Osteoblast (primary cell): ENCODE data around the gene SPTBN1. TPM values are rescaled to one million over a fixed set of nuclear protein-coding genes. Genes with fewer than 3 reads are reported as not detected.

Experiments
- DNase-seq: peaks from one replicate; pipeline ENCODE4 v3.0.0; 2011; ENCODE audit warnings: low spot score, mixed read lengths; ENCODE audit not compliant: insufficient read length; ENCODE audit errors: missing footprints
- H2AFZ ChIP-seq: 2 replicates; pipeline ENCODE4 v1.6.0; 2011; ENCODE audit warnings: mild to moderate bottlenecking, low read length
- H3K27ac ChIP-seq: 2 replicates; pipeline ENCODE4 v1.5.1; 2011; ENCODE audit warnings: mild to moderate bottlenecking, low read depth, low read length, moderate library complexity
- H3K27me3 ChIP-seq: 2 replicates; pipeline ENCODE4 v1.6.0; 2012; ENCODE audit warnings: mild to moderate bottlenecking, control low read depth, inconsistent platforms, low read length, moderate library complexity; ENCODE audit not compliant: insufficient read depth
- H3K36me3 ChIP-seq: 2 replicates; pipeline ENCODE4 v1.5.1; 2011; ENCODE audit warnings: mild to moderate bottlenecking, low read length, control low read depth, moderate library complexity; ENCODE audit not compliant: insufficient read depth
- H3K4me1 ChIP-seq: 2 replicates; pipeline ENCODE4 v1.5.1; 2011; ENCODE audit warnings: mild to moderate bottlenecking, low read length, control low read depth, moderate library complexity; ENCODE audit not compliant: insufficient read depth
- H3K4me2 ChIP-seq: 2 replicates; pipeline ENCODE4 v1.6.0; 2011; ENCODE audit warnings: mild to moderate bottlenecking, low read length; ENCODE audit not compliant: insufficient read depth
- H3K4me3 ChIP-seq: fragments of 200-600 bp; sonication (generic); 3 replicates; pipeline ENCODE4 v1.5.1; 2012; ENCODE audit warnings: mild to moderate bottlenecking, low read length, inconsistent platforms; ENCODE audit not compliant: insufficient read depth
- H3K79me2 ChIP-seq: 2 replicates; pipeline ENCODE4 v1.6.0; 2012; ENCODE audit warnings: mild to moderate bottlenecking, low read length, control low read depth, inconsistent platforms; ENCODE audit not compliant: insufficient read depth
- H3K9me3 ChIP-seq: 2 replicates; pipeline ENCODE4 v1.5.1; 2011; ENCODE audit warnings: low read depth, low read length, control low read depth
- H4K20me1 ChIP-seq: 2 replicates; pipeline ENCODE4 v1.6.0; 2012; ENCODE audit warnings: mild to moderate bottlenecking, low read length, control low read depth; ENCODE audit not compliant: insufficient read depth
- total RNA-seq: library from RNA; depleted of rRNA; stranded (reverse); fragments of >200 nt; gene quantifications from 2 replicates; pipeline ENCODE4 v1.2.3, GENCODE V29; 2012
- TF ChIP-seq, protein P1 (sequence below): IDR thresholded peaks from 2 replicates; pipeline ENCODE4 v1.5.1; 2011; ENCODE audit warnings: mild to moderate bottlenecking, low read depth, low read length, moderate library complexity; ENCODE audit errors: extremely low read depth

SPTBN1 gene
- total RNA-seq, 1 donor, result 249 TPM

GRCh38 chr2:54687595-54688152 lies 231.5 kb downstream of the SPTBN1 start:
- Histone ChIP-seq H3K79me2 (no peaks in the 10 kb centered on the region), H3K27ac (no peak overlapping the region), H3K9me3 (no peaks in the 10 kb centered on the region), H4K20me1 (no peaks in the 10 kb centered on the region), H3K4me1 (no peaks in the 10 kb centered on the region), H3K4me3 (no peak overlapping the region), H3K27me3 (no peaks in the 10 kb centered on the region), H3K4me2 (no peak overlapping the region), H3K36me3 (no peaks in the 10 kb centered on the region), H2AFZ (no peak overlapping the region)
- TF ChIP-seq, protein P1, sequence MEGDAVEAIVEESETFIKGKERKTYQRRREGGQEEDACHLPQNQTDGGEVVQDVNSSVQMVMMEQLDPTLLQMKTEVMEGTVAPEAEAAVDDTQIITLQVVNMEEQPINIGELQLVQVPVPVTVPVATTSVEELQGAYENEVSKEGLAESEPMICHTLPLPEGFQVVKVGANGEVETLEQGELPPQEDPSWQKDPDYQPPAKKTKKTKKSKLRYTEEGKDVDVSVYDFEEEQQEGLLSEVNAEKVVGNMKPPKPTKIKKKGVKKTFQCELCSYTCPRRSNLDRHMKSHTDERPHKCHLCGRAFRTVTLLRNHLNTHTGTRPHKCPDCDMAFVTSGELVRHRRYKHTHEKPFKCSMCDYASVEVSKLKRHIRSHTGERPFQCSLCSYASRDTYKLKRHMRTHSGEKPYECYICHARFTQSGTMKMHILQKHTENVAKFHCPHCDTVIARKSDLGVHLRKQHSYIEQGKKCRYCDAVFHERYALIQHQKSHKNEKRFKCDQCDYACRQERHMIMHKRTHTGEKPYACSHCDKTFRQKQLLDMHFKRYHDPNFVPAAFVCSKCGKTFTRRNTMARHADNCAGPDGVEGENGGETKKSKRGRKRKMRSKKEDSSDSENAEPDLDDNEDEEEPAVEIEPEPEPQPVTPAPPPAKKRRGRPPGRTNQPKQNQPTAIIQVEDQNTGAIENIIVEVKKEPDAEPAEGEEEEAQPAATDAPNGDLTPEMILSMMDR, result no peak
- no peak for DNase-seq

- no peak for DNase-seq
- no peak overlapping the region for H3K4me3 ChIP-seq
- no peaks in the 10 kb centered on the region for H3K27me3 ChIP-seq
- no peaks in the 10 kb centered on the region for H3K36me3 ChIP-seq
- no peak overlapping the region for H2AFZ ChIP-seq
- TF ChIP-seq, protein P1, result no peak
- H3K79me2 ChIP-seq, result no peaks in the 10 kb centered on the region
- H3K4me2 ChIP-seq, result no peak overlapping the region
- no peaks in the 10 kb centered on the region for H3K4me1 ChIP-seq
- no peaks in the 10 kb centered on the region for H4K20me1 ChIP-seq
- H3K9me3 ChIP-seq, result no peaks in the 10 kb centered on the region
- H3K27ac ChIP-seq, result no peak overlapping the region
Measured at GRCh38 chr2:54691445-54692135, 235.5 kb downstream of the SPTBN1 start.

- no peaks in the 10 kb centered on the region for H3K9me3 ChIP-seq
- H3K36me3 ChIP-seq, result no peaks in the 10 kb centered on the region
- no peaks in the 10 kb centered on the region for H3K79me2 ChIP-seq
- H3K27me3 ChIP-seq, result no peaks in the 10 kb centered on the region
- H3K4me2 ChIP-seq, result no peak overlapping the region
- no peaks in the 10 kb centered on the region for H3K4me1 ChIP-seq
- H3K27ac ChIP-seq, result no peak overlapping the region
- no peak overlapping the region for H2AFZ ChIP-seq
- DNase-seq, result no peak
- TF ChIP-seq, protein P1, result no peak
- H3K4me3 ChIP-seq, result no peak overlapping the region
- H4K20me1 ChIP-seq, result no peaks in the 10 kb centered on the region
Measured at GRCh38 chr2:54692556-54692955, 236.4 kb downstream of the SPTBN1 start.

- Histone ChIP-seq H3K27me3 (no peaks in the 10 kb centered on the region), H3K9me3 (no peaks in the 10 kb centered on the region), H2AFZ (no peak overlapping the region), H3K79me2 (no peaks in the 10 kb centered on the region), H3K27ac (no peak overlapping the region), H3K4me2 (no peak overlapping the region), H3K4me1 (no peaks in the 10 kb centered on the region), H4K20me1 (no peaks in the 10 kb centered on the region), H3K4me3 (no peak overlapping the region), H3K36me3 (no peaks in the 10 kb centered on the region)
- TF ChIP-seq, protein P1, result no peak
- no peak for DNase-seq
Measured at GRCh38 chr2:54695378-54695777, 239.3 kb downstream of the SPTBN1 start.
